Activated CD4-positive, alpha-beta T cell treated with anti-CD3 and anti-CD28 coated beads, Interleukin-2, amount 50 U/mL, for 48 hours (primary cell): ENCODE measurements around the gene KRTAP12-4.
"Not testable (repeated sequence)": the region's sequence is repeated elsewhere in the genome, so short reads cannot be mapped to it uniquely, and the experiment has no call there.

ENCODE experiments used
- DNase-seq, 2 experiments: peaks; one replicate each; pipeline ENCODE4 v3.0.0-alpha.2; 2020

The KRTAP12-4 gene, protein sequence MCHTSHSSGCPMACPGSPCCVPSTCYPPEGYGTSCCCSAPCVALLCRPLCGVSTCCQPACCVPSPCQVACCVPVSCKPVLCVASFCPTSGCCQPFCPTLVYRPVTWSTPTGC

DNA sequence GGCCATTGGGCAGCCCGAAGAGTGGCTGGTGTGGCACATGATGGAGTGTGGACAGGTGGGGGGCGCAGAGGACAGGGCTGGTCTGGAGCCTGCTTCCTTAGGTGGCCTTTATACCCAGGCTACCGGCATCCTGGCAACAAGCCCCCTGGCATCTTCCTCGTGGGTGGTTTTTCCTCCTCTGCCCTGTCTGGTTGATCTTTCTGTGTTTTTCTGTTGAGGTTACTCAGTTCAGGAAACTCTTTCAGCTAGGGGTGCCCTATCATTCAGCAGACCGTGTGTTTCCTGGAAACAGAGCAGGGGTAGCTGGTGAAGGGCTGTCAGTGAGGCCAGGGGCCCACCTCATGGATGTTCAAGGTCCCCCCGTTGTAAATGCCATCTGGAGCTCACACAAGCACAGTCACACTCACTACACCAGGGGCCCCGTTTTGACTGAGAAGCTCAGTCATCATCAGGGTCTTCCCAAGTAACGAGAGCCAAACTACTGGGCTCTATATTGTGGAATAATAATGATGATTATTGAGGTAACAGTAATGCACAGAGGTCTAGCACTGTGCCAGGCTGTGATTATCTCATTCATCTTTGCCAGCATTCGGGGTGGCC, at the start of gene KRTAP12-4:
TSS of gene KRTAP12-4 (minus strand) at position 84 of the 600 bp plus-strand sequence. CDS start at position 39, 45 bp downstream.
- no peak for DNase-seq

DNA sequence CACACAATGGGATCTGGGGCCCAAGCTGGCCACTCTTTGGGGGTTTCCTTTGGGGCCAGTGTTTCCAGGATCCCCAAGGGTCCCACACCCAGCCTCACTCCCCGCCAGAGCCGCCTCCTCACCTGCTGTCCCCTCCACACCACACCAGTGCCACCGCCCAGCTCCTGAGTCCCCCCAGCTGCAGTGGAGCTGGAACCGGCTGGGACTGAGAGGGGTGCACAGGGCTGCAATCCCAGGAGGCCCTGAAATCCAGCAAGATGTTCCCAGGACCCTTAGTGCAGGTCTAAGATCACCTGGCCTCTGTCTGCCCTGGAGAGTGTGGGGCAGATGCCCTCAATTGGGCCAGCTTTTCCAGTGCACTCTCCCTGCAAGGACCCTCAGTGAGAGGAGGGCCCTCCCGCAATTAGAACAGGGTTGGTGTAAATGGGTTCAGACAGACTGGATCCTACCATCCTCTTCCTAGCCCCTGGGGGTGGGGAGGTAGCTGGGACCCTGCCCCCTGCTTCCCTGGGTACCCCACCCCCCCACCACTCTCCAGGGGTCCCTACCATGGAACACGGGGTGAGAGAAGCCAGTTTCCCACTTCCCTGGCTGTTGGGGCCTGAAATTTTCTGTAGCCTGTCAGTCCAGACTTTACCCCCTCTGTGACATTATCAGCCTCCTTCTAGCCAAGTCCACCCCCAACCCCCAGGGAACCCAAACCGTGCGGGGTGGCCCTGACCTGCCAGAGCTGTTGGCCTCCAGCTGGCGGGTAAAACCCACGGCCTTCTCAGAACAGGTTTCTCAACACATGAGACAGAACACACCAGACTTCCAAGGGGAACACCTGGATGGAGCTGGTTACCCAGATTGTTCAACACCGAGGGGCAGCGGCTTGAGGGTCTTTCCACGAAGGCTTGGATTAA, 49.5 kb upstream of the KRTAP12-4 start:
- no peak for DNase-seq

DNA sequence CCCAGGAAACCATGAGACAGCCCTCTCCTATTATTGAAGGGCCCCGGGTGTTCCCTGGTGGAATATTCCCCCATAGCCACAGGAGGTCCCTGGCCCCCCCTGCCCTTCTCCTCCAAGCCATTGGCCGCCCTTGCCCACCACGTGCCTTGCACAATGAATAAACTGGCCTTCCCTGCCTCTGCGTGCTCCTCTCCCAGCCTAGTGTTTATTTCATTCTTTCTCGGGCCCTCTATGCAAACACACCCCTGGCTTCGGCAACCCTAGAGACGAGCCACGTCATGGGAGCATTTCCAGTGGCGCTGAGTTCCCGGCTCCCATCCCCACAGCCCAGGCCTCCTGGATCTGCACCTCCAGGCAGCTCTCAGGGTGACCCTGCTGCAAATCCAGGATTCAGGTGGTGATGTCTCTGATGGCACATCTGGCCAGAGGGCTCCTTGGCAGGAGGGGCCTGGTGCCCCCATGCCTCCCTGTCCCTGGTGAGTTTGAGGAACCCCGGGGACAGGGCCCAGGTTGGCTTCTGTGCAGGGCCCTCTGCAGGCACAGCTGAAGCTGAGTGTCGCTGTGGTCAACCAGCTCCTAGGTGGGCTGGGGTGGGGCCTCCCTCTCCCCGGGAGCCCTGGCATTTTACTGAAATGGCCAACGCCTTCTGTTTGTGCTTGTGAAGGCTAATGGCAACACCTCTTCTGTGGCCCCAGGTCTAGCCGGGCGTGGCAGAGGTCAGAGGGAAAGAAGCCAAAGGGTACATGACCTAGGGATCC, 48.7 kb upstream of the KRTAP12-4 start:
- no peak for DNase-seq

DNA sequence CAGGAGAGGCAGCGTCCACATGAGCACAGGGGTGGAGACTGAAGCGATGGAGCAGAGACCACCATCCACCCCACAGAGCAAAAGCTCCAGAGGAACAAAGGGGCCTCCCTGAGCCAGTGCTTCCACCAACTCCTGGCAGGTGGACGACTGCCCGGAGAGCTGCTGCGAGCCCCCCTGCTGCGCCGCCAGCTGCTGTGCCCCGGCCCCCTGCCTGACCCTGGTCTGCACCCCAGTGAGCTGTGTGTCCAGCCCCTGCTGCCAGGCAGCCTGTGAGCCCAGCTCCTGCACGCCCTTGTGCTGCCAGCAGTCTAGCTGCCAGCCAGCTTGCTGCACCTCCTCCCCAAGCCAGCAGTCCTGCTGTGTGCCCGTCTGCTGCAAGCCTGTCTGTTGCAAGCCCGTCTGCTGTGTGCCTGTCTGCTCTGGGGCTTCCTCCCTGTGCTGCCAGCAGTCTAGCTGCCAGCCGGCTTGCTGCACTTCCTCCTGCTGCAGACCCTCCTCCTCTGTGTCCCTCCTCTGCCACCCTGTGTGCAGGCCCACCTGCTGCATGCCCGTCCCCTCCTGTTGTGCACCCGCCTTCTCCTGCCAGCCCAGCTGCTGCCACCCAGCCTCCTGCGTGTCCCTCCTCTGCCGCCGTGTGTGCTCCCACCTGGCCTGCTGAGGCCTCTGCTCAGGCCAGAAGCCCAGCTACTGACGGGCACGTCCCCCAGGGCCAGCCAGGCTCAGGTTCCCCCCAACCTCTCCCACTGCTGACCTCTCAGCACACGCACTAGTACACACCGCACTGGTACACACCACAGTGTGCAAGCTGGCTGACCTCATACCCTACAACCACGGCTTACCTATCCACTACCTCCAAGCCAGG, 47.9 kb upstream of the KRTAP12-4 start:
- no peak for DNase-seq

DNA sequence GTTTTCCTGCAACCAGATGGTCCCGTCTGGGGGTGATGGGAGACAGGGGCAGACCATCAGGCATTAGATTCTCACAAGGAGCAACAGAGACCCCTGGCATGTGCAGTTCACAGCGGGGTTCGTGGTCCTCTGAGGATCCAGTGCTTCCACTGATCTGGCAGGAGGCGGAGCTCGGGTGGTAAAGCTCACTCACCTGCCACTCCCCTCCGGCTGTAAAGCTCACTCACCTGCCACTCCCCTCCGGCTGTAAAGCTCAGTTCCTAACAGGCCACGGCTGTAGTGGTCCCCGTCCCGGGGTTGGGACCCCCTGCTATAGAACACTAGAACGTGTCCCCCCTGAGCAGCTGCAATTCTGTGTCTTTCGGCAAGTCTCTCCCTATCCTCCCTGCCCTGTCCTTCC, 47.1 kb upstream of the KRTAP12-4 start:
- DNase-seq, result no peak

DNA sequence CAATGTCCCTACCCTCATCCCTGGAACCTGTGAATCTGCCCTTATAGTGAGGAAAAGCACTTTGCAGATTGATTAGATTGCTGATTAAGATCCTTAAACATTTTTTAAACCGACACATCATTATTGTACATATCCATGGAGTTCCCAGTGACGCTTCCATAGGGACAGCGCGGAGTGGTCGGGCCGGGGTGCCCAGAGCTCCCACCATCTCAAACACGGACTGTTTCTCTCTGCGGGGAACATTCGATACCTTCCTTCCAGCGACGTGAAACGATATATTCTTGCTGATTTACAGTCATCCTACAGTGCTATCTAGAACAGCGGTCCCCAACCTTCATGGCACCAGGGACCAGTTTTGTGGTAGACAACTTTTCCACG, 46.6 kb upstream of the KRTAP12-4 start:
- DNase-seq, result no peak

DNA sequence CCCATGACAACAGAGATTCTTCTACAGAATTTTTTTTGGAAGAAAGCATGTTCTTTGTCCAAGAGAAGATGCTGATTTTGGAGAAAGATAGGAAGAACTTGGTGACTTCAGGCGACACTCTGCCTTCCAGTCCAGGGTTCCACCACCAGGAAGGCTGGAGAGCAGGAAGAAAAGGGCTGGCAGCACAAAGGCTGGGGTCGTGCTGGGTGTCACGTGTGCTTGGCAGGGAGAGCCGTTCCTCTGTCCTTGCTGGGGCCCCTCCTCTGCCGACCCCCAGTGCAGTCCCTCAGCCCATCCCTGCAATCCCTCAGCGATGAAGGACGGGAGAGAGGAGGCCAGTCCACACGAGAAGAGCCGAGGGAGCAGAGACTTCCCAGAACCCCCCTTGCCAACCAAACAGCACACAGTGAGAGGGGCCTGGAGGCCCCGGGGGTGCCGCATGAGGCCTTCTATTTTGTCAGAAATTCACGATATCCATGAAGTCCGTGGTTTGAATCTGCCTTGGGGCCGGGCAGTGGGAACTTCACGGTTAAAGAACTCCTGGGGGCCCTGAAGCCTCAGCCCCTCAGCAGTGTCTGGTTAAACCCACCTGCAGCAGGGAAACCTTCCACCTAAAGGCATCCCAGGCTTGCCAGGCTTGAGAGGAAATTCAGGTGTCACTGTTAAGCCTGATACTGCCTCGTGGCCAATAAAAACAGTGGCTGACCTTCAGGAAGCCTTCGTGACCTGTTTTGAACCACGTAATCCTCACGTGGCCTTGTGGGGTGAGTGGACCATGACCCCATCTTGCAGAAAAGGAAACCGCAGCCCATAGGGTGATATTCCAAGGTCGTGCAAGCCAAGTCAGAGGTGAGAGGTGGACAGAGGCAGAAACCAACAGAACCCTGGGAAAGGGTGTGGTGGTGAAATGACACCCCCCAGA, 45.9 kb upstream of the KRTAP12-4 start:
- no peak for DNase-seq

DNA sequence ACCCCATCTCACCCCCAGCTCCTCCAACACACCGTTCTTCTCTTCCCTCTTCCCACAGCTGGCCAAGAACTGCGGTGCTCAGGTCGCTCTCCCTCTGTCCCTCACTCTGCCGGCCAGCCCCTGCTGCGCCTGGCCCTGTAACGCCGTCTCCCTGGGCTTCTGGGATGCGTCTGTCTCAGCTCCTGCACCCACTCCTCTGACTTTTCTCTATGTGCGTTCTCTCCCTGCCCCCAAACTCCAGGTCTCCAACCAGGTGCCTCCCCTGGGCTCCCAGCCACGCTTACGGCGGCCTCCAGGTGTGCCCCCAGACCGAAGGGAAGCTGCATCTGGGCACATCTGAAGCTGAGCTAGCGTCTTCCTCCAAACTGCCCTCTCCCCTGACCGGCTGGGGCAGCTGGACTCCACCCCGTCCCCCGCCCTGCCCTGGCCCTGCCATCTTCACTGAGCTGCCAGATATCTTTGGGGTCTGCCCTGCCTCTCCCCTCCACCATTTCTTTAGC, 45.1 kb upstream of the KRTAP12-4 start:
- no peak for DNase-seq

DNA sequence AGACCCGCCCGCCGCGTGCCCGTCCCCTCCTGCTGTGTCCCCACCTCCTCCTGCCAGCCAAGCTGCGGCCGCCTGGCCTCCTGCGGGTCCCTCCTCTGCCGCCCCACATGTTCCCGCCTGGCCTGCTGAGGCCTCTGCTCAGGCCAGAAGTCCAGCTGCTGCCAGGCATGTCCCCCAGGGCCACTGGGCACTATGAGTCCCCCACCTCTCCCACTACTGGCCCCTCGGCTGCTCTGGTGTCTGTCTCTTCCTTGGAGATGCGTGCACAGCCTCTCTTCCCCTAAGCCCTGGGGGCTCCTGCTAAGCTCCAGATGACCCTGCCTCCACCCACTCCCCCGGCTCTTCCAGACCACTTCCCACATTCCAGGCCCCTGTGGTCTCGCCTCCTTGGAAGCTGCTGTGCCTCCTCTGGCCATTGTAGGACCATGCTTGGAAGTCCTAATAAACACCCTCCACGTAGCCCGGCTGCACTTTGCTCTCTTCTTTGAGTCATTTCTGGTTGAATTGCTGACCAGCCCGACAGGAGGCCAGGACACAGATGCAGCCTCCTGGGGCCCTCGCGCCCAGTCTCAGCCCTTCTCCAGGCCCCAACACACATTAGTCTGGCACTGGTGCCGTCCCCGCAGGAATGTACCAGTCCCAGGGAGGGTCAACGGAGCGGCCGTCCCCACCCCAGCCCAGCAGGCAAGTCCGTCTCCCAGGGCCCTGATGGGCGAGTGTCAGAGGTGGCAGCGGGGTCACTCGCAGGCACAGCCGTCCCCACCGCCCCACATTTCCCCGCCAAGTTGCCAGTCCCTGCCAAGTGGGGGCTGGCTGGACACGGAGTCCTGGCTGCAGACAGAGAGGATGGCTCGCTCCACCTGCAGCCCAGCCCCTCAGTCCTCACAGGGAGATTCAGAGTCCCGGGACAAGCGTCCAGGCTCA, 43.6 kb upstream of the KRTAP12-4 start:
- no peak for DNase-seq

DNA sequence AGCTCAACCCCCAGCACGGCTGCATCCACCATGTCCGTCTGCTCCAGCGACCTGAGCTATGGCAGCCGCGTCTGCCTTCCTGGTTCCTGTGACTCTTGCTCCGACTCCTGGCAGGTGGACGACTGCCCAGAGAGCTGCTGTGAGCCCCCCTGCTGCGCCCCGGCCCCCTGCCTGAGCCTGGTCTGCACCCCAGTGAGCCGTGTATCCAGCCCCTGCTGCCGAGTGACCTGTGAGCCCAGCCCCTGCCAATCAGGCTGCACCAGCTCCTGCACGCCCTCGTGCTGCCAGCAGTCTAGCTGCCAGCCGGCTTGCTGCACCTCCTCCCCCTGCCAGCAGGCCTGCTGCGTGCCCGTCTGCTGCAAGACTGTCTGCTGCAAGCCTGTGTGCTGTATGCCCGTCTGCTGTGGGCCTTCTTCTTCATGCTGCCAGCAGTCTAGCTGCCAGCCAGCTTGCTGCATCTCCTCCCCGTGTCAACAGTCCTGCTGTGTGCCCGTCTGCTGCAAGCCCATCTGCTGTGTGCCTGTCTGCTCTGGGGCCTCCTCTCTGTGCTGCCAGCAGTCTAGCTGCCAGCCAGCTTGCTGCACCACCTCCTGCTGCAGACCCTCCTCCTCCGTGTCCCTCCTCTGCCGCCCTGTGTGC, 42.8 kb upstream of the KRTAP12-4 start, which contains the start of gene KRTAP10-12:
TSS of gene KRTAP10-12 (plus strand) at position 1 of the 639 bp plus-strand sequence. CDS start at position 31, 30 bp downstream.
- not testable (repeated sequence) for DNase-seq

DNA sequence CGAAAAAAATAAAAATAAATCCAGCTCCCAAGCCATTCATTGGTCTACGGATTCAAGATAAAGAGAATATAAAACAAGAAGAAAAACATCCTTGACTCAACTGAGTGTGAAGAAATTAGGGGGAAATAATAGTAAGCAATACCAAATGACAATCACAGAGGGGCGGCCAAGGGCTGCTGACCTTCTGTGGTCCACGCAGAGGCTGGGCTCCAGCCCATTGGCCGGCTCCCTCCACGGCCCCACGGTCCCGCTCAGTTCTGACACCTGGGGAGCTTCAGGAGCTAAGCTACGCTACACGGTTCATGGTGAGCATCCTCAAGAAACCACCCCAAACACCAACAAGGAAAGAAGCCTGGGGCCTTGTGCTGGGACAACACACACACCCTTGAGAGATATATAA, 42.1 kb upstream of the KRTAP12-4 start:
- DNase-seq, result no peak

DNA sequence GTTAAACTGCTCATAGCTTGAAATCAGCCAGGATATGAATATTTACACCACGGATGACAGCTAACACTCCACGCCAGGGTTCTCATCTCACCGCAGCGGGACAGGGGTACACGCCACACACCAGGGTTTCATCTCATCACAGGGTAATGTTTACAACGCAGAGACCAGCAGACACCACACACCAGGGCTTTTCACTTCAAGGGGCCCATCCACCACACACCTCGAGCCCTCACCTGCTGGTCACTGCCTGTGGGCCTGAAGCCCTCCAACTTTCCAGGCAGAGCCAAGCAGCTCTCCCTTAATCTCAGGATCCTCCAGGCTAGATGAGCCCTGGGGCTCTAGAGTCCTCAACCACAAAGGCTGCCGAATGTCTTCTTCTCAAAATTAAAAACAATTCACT, 41.2 kb upstream of the KRTAP12-4 start:
- DNase-seq, result no peak

DNA sequence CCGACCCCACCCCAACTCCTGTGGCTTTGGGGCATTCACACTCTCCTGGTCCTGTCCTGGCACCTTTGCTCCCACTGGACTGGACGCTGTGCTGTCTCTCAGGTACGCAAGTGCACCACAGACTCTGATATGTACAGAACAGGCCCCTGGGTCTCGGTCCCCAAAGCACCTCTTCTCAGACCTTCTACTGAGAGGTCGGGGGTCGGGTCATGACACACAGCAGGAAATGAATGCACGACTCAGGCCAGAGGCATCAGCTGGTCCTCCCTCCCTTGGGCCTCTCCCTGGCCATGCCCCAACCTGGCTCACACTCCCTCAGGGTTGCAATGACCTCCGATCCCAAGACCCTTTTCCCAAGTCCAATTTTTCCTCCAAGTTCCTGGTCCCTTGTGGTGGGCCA, 40.7 kb upstream of the KRTAP12-4 start:
- DNase-seq, result no peak

DNA sequence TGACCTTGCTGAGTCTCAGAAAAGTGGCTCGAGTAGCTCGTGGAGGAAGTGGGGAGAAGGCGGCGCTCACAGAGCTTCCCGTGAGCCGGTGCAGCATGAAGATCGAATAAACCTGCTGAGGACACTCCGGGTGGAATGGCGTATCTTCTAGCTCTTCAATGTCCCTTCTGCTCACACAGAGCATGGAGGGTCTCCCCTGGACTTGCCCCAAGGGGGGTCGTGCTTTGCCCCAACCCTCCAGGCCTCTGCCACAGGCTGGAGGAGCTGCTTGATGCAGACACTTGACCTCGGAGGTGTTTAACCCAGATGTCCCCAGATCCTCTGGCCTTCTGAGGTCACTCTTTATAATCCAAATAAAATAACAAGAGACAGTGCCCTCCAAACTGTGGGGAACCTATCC, 40.3 kb upstream of the KRTAP12-4 start:
- no peak for DNase-seq

DNA sequence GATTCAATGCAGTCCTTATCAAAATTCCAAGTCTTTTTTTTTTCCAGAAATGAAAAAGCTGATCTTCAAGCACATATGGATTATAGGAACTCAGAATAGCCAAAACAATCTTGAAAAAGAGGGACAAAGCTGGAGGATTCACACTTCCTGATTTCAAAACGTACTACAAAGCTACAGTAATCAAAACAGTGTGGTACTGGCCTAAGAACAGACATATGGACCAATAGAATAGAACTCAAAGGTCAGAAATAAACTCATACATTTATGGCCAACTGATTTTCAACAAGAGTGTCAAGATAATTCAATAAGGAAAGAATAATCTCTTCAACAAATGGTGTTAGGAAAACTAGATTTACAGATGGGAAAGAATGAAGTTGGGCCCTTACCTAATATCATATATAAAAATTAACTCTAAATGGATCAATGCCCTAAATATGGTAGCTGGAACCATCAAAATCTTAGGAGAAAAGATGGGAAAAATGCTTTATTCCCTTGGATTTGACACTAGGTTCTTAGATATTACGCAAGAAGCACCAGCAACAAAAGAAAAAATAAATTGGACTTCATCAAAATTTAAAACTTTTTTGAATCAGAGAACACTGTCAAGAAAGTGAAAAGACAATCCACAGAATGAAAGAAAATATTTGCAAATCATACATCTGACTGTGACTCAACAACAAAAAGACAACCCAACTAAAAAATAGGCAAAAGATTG, 38.5 kb upstream of the KRTAP12-4 start:
- no peak for DNase-seq

DNA sequence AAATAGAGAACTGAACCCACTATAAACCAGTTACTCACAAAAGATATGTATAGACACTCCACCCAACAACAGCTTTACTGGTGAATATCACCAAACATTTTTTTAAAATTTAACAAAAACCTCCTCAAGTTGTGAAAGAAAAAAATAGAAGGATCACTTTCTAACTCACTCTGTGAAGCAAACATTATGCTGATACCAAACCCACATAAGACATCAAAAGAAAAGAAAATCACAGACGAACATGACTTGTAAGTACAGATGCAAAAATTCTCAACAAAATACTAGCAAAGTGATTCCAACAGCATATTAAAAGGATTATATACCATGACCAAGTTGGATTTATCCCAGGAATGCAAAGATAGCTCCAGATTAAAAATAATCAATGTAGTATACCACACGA, 37.2 kb upstream of the KRTAP12-4 start:
- DNase-seq, result no peak

DNA sequence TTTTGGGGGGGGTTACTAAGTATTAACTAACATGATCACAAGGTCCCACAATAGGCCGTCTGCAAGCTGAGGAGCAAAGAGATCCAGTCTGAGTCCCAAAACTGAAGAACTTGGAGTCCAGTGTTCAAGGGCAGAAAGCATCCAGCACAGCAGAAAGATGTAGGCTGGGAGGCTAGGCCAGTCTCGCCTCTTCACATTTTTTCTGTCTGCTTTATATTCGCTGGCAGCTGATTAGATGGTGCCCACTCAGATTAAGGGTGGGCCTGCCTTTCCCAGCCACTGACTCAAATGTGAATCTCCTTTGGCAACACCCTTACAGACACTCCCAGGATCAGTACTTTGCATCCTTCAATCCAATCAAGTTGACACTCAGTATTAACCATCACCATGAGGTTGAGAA, 35.3 kb upstream of the KRTAP12-4 start:
- not testable (repeated sequence) for DNase-seq

DNA sequence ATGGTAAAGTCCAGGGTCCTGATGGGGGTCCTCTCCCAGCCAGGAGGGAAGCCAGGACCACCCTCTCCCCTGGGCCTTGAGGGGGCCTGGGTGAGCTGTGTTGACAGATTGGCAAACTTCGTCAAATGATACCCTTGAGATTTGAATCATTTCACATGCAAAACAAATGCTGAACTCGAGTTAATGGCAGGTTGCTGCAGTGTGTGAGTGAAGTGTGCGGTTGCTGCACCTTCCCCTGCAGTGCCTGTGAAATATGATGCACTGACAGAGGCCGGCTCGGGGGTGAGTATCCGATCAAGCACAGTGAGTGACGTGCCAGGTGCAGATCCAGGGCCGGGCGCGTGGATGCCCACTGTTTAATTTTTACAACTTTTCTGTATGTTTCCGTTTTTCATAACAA, 33.2 kb upstream of the KRTAP12-4 start:
- no peak for DNase-seq
